Fibroblast of villous mesenchyme (primary cell): ENCODE measurements around the gene SPPL3. TPM values are rescaled to one million over a fixed set of nuclear protein-coding genes. Genes with fewer than 3 reads are reported as not detected.

Experiments
- DNase-seq: peaks from one replicate; pipeline ENCODE4 v3.0.0-alpha.2; 2010; ENCODE audit warnings: low read depth
- H3K4me3 ChIP-seq: 2 replicates; pipeline ENCODE4 v1.5.1; 2011; ENCODE audit warnings: low read depth, mild to moderate bottlenecking, low read length
- total RNA-seq: library from RNA; depleted of rRNA; stranded (reverse); fragments of >200 nt; gene quantifications from 2 replicates; pipeline ENCODE4 v1.2.3, GENCODE V29; 2012
- TF ChIP-seq, protein P1 (sequence below): IDR thresholded peaks from 2 replicates; pipeline ENCODE4 v1.5.1; 2012; ENCODE audit warnings: low read depth, mild to moderate bottlenecking, low read length; ENCODE audit not compliant: insufficient read depth

SPPL3 gene
- total RNA-seq, 1 donor = 9.5 TPM

DNA sequence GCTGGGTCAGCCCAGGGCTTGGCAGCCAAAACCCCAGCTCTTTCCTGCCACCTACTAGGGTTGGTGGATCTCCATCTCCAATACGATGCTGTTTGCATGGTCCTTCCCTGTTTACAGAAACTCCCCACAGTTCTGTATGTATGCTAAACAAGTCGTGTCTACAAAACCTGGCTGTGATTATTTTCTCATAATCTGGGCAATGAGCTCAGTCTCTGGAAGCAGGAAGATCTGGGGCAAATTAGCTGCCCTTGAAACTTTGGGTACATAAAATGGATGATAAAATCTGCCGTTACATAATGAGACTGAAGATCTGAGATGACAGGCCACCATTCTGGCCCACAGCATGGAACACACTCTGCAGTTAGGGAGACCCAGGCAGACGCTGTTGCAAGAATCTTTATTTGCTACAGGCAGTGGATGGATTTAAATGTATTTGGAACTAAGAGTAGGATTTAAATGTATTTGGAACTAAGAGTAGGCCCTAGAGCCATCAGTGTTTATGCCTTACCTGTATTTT lies 146.9 kb downstream of the SPPL3 start:
- no peak for DNase-seq
- TF ChIP-seq, protein P1, sequence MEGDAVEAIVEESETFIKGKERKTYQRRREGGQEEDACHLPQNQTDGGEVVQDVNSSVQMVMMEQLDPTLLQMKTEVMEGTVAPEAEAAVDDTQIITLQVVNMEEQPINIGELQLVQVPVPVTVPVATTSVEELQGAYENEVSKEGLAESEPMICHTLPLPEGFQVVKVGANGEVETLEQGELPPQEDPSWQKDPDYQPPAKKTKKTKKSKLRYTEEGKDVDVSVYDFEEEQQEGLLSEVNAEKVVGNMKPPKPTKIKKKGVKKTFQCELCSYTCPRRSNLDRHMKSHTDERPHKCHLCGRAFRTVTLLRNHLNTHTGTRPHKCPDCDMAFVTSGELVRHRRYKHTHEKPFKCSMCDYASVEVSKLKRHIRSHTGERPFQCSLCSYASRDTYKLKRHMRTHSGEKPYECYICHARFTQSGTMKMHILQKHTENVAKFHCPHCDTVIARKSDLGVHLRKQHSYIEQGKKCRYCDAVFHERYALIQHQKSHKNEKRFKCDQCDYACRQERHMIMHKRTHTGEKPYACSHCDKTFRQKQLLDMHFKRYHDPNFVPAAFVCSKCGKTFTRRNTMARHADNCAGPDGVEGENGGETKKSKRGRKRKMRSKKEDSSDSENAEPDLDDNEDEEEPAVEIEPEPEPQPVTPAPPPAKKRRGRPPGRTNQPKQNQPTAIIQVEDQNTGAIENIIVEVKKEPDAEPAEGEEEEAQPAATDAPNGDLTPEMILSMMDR = no peak
- H3K4me3 ChIP-seq = no peak overlapping the region

GRCh38 chr12:120755269-120755668 lies 148.9 kb downstream of the SPPL3 start:
- TF ChIP-seq, protein P1 = no peak
- no peak for DNase-seq
- H3K4me3 ChIP-seq = no peak overlapping the region

- DNase-seq = no peak
- TF ChIP-seq, protein P1 = no peak
- H3K4me3 ChIP-seq = no peak overlapping the region
Observed at GRCh38 chr12:120754792-120755191, 149.4 kb downstream of the SPPL3 start.

DNA sequence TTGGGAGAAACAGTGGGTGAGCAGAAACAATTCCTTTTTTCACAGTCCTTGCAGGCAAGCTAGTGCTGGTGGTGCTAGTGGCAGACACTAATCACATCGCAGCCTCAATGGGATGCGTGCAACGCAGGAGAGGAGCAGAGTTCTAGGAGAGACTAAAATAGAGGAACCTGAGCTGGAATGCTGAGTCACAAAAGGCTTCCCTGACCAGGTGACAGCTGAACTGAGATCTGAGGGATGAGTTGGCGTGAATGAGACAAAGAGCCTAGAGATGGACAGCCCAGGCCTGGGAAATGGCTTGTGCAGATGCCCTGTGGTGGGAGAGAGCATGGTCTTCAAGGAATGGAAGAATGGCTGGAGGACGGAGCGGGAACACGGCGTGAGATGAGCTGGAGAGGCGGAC lies 152.8 kb downstream of the SPPL3 start:
- no peak for DNase-seq
- no peak overlapping the region for H3K4me3 ChIP-seq
- TF ChIP-seq, protein P1 = no peak

GRCh38 chr12:120750806-120751205 lies 153.4 kb downstream of the SPPL3 start:
- H3K4me3 ChIP-seq = no peak overlapping the region
- TF ChIP-seq, protein P1 = no peak
- DNase-seq = no peak

GRCh38 chr12:120749256-120749655 lies 154.9 kb downstream of the SPPL3 start:
- TF ChIP-seq, protein P1 = no peak
- no peak for DNase-seq
- H3K4me3 ChIP-seq = no peak overlapping the region

- DNase-seq = no peak
- TF ChIP-seq, protein P1 = no peak
- no peak overlapping the region for H3K4me3 ChIP-seq
Observed at GRCh38 chr12:120748242-120748641, 155.9 kb downstream of the SPPL3 start.
